NCI-H2196 treated with DMSO at 0.1 percent for 48 hours (cell line): ENCODE results near the gene NIBAN1.
"Not testable (repeated sequence)": the region's sequence is repeated elsewhere in the genome, so short reads cannot be mapped to it uniquely, and the experiment has no call there.

Experiments used
- DNase-seq: peaks from one replicate; lab custom pipeline; 2025; ENCODE audit not compliant: unreplicated experiment; lab: John Stamatoyannopoulos, UW

Gene NIBAN1

DNA sequence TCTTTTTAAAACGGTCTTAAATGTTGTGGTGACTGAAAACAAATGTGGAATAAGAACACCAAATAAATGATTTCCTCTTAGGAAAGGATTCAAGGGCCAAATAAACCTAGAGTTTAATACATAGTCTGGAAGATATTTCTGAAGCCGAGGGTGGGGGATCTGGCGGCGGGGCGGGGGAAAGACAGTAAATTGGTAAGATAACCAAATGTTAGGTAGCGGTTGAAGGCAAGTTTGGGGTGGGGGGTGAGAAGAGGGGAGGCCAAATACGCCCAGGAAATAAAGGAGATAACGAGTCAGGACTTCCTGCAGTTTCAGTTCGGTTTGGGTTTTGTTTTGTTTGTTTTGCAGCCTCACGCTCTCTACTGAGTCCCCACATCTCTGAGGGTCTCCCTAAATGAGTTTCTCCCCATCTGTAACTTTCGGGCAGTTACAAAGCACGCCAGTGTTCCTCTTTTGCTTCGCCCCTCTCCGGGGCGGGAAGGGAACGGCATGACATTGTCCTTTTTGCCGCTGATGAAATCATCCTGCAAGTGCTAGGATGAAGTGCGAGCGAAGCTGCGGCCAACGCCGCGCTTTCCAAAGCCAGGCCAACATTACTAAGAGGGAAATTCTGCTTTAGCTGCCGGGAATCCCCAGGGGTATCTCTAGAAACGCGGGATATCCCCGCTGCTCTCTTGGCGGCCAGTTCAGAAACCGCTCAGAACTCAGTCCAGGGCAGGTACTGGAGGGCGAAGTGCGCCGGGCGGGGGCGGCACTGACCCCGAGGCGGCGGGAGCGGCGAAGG lies 844 bp downstream of the NIBAN1 start:
- peak; percentile 12 for DNase-seq

DNA sequence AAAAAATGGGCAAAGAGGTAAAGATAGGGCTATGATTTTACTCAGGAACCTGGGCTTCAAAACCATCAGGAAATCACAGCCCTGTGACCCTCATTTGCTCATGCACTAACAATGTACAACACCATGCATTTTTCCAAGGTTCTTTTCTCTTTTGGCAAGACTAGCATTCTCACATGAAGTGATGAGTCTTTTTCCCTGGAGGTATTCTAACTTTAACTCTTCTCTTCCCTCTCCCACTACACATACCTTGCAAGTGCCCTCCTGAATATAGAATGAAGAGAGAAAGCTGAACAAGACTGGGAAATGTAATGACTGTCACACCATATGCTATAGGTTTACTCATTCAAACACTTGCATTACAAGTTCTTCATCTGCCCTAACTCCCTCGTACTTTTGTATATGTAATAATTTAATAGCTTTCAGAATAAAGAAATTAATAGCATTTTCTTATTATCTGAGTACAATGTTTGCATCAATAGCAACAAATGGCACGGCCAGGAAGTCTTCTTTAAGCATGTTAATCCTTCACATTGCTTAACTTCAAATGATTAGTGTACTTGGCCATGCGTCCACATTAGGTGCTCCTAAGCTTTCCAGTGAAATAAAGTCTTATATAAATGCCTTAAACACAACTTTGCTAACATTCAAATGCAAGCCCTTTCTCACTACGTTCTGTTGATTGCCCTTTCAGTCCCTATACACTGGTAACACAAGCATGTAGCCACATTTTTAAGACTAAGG lies 1.8 kb downstream of the NIBAN1 start:
- DNase-seq: no peak

DNA sequence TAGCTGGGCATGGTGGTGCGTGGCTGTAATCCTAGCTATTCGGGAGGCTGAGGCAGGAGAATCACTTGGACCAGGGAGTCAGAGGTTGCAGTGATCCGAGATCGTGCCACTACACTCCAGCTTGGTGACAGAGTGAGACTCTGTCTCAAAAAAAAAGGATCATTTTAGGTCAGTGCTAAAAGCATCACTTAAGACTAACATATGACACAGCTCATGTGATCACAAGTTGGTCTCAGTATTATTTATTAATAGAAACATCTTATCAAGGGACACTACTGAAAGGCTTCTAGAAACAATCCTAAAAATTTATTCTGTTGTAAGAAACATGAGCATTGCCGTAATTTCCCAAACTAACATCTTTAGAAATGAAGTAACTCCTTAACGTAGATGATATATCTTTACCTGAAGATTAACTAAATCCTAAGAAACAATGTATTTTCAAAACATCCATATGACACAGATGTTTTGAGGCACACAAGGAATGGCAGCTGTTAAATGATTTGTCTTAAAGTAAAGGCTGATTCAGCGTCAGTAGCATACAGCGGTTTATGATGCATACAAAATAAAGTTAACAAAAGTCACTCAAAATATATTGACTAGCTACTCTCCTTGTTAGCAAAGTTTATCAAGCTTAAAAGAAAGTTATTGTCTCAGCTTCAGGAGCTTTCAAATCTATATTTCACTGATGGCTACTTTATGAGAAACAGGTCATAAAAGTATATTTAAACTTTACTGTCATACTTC lies 2.6 kb downstream of the NIBAN1 start:
- no peak for DNase-seq

DNA sequence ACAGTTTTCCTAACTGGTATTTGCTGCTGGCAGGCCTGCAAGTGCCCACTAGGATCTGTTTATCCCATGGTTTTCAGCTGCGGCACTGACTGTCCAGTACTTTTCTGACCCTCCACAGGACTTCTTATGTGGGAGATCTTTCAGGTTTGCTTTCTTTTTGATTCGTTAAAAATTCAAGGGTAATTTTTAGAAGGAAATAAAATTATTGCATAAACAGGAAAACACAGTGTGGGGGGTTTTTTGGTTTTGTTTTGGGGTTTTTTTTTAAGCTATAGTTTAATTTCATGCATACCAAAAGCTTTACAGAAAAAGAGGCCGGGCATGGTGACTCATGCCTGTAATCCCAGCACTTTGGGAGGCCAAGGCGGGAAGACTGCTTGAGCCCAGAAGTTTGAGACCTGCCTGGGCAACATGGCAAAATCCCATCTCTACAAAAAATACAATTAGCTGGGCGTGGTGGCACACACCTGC lies 3.6 kb downstream of the NIBAN1 start:
- DNase-seq: no peak

GRCh38 chr1:184966989-184967388 lies 7.3 kb downstream of the NIBAN1 start:
- no peak for DNase-seq

DNA sequence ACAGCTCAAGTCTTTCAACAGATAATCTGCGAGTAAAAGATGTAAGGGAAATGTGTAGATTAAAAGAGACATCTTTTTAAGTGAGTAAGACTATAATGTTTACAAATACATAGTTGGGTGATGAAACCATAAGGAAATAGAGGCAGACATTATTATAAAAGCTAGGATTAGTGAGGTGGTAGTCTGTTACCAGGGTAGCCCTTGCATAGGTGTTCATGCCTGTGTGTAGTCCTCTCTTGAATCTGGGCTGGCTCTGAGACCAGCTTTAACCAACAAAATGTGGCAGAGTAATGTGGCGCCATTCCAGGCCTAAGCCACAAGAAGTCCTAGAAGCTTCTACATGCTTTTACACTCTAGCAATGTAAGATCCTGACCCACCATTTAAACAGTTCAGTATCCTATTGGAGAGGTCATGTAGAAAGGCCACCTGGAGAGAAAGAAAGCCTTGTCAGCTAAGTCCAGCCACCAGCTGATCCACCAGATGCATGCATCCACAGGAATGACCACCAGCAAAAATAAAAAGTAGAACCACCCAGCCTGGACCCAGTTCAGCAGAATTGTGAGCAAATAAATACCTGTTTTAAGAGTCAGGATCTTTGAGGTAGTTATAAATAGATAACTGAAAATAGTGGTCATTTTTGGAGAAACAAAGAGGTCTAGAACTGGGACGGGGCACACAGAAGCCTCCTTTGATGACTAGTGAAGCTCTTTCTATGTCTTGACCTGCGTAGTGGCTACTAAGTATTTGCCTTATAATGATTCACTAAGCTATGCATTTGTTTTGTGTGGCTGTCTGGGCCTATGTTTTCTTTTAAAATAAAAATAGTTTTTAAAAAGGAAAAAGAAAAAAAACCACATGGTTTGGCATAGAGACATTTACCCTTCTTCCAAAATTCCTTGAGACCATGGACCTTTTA lies 8.1 kb downstream of the NIBAN1 start:
- no peak for DNase-seq

DNA sequence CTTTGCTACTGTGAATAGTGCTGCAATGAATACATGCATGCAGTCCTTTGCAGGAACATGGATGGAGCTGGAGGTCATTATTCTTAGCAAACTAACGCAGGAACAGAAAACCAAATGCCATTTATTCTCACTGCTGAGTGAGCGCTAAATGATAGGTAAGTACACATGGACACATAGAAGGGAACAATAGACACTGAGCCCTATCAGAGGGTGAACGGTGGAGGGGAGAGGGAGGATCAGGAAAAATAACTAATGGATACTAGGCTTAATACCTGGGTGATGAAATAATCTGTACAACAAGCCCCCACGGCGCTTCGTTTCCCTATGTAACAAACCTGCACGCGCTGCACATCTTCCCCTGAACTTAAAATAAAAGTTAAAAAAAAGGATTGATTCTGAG lies 8.9 kb downstream of the NIBAN1 start:
- no peak for DNase-seq

- no peak for DNase-seq
These were observed 14.7 kb downstream of the NIBAN1 start for GRCh38 chr1:184959626-184960025.

DNA sequence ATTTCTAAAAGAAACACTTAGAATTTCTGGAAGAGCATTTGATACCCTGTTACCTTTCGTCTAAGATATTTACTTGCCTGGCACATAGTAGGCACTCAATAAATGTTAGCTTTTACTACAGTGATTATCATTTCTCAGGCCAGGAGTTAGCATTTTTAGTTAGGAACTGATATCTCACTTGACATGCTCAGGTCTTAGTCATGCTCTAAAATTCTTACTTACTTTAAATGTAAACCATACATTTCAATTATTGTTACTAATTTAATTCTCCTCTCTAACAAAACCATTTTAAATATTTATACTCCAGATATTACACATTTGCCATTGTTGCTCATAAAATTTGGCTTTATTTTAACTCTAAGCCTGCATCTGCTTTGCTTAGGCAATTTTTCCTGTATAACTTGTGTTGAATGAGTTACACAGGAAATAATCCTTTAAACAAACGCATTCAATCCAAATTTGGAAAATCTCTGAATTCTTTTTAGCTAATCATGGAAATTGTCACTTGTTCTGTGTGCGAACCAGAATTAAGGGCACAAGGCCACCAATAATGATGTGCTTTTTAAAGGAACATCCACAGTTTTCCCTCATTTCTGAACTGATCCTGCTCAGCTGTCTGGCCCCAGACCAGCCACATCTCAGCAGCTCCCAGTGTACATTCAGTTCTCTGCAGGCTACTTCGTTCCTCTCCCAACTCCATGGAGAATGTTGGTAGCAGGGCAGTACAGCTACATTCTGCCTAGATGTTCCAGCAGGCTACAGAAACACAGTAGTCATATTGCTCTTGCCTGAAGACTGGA lies 15.6 kb downstream of the NIBAN1 start:
- no peak for DNase-seq

- not testable (repeated sequence) for DNase-seq
These were observed 16.4 kb downstream of the NIBAN1 start for GRCh38 chr1:184957901-184958300.

DNA sequence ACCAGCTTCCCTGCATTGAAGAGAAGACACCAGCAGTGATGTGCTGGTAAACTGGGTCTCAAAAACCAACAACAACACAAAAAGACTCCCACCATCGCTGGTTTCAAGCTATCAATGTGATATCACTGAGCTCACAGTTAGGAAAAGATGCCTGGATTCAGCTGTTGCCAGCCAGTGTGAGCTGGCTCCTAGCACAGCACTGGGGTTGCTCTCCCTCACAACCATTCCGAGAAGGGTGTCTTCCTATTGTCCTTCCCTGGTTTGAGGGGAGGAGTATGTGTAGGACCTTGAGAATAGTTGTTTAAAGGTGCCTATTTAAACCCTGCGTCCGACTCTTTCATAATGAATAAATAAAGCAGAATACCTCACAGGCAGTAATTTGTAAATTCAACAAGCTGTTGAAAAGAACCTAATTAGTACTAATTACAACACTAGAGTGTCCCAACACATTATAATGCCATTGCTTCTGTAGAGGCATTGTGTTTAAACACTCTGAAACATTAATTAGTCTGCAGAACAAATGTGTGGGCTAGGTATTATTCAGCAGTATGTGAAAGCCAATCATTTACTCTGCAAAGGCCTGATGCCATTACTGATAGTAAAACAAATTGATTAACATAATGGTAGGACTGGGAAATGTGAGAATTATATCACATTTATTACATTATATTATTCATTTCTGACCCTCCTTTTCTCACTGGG lies 17.2 kb downstream of the NIBAN1 start:
- no peak for DNase-seq

DNA sequence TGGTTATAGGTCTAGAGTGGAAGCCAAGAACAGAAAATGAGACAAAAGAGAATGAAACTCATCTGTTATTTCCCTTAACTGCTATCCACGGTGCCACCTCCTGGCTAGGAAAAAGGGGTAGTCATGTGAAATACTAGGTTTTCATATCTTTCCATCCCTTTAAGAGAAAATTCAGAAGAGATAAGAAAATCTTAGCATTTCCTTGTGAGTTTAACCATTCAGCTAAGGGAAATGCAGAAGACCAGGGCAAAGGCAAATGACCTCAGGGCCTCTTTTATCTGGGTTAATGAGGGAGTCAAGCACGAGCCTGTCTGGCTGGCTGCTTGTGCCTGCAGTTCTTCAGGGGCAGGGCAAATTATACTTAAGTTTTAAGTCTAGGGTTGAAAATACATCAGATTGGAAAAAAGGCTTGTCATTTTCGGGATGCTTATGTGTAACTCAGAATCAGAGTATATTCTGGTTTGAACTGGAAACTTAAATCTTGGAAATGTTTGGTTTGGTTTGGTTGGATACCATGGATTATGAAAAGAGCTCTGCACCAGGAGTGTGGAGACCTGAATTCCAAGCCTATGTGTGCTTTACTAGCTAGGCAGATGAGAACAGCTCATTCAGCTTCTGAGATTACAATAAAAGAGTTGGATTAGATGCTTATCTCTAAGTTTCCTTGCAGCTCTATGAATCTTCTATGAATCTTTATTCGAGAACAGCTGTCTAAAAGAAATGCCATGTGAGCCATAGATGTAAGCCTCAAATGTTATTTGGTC lies 19.9 kb downstream of the NIBAN1 start:
- DNase-seq: no peak

DNA sequence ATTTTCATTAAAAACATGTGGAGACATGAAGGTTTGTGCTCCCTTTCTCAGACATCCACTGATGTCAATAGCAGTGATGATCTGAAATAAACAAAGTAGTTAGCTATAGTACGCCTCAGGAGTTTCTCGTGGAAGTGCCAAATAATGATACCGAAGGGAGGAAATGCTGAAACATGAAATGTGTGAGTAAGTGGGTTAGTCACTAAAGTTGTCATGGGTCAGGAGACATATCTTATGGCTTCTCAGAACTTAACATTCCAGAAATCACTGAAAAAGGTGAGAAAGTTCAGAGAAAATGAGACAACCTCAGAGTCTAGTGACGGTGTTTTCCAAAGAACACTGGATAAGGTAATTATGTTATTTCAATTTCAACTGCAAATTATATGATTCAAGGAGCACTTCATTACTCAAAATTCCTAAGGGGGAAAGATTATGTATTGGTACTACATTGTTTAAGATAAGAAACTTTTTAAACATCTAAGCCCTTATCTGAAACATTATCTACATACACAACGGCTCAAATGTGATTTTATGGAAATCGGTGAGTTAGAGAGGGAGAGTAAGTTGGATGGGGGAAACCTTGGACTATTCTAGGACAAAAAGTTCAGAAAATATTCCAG lies 20.6 kb downstream of the NIBAN1 start:
- no peak for DNase-seq

DNA sequence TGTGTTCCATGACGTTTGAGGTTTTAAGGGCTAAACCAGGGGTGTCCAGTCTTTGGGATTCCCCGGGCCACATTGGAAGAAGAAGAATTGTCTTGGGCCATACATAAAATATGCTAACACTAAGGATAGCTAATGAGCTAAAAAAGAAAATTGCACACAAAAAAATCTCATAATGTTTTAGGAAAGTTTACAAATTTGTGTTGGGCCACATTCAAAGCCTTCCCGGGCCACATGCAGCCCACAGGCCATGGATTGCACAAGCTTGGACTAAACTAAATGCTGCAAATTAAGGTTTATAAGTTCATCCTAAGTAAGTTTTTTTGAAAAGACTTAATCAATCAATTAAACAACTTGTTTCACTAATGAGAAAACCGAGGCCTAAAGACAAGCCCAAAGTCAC lies 21.9 kb downstream of the NIBAN1 start:
- no peak for DNase-seq

DNA sequence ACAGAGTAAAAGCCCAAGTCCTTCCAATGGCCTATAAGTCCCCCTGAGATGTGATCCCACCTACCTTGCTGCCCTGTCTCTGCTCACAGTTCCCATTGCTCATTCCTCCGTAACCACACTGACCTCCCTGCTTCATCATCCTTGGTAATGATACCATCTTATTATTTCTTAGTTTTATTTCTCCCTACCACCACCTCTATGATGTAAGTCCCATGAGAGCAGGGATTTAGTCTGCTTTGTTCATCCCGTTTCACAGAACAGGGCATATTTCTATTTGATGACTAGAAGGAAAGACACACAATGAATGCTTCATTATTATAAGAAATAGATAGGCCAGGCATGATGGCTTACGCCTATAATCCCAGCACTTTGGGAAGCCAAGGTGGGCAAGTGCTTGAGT lies 22.5 kb downstream of the NIBAN1 start:
- DNase-seq: no peak

DNA sequence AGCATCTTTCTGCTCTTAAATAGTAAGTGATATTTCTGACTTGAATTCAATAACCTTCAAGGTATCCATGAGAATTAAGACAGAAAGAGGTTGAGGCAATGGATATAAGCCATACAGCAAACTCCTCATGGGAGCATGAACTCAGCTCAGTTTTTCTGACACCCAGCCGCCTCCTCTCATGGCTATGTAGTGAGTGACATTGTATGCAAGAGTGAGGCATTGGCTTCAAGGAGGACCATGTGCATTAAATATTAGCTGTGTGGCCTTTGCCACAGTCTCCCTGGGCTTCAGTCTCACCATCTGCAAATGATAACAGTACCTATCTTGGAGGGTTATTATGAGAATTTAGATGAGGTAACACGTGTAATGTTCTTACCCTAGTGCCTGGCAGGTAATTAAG lies 23.4 kb downstream of the NIBAN1 start:
- no peak for DNase-seq

GRCh38 chr1:184950227-184950626 lies 24.1 kb downstream of the NIBAN1 start:
- DNase-seq: no peak
